GM10266 (cell line): Measurements from ENCODE around the gene HEXIM1.

Experiments used
- DNase-seq: peaks from one replicate; pipeline ENCODE4 v3.0.0; 2012; ENCODE audit errors: extremely low spot score
- TF ChIP-seq, protein P1 (sequence below): IDR thresholded peaks from 2 replicates; pipeline ENCODE4 v1.5.1; 2012; ENCODE audit warnings: mild to moderate bottlenecking, low read depth; ENCODE audit not compliant: control insufficient read depth, insufficient read depth; ENCODE audit errors: missing control alignments

HEXIM1 gene

DNA sequence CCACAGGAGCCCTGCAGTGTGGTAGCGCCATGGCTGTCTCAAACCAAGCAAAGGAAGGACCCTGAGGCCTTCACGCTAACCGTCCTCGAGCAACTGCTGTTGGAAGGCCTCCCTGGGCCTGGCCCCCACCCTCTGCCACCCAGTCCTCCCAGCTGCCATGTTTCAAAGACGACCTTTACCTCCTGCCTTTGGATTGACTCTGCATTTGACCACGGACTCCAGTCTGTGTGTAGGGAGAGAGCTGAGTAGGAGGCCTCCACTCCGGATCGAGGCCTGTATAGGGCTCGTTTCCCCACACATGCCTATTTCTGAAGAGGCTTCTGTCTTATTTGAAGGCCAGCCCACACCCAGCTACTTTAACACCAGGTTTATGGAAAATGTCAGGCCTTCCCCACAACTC, 40.2 kb upstream of the HEXIM1 start:
- TF ChIP-seq, protein P1, sequence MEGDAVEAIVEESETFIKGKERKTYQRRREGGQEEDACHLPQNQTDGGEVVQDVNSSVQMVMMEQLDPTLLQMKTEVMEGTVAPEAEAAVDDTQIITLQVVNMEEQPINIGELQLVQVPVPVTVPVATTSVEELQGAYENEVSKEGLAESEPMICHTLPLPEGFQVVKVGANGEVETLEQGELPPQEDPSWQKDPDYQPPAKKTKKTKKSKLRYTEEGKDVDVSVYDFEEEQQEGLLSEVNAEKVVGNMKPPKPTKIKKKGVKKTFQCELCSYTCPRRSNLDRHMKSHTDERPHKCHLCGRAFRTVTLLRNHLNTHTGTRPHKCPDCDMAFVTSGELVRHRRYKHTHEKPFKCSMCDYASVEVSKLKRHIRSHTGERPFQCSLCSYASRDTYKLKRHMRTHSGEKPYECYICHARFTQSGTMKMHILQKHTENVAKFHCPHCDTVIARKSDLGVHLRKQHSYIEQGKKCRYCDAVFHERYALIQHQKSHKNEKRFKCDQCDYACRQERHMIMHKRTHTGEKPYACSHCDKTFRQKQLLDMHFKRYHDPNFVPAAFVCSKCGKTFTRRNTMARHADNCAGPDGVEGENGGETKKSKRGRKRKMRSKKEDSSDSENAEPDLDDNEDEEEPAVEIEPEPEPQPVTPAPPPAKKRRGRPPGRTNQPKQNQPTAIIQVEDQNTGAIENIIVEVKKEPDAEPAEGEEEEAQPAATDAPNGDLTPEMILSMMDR, result no peak
- DNase-seq, result no peak

DNA sequence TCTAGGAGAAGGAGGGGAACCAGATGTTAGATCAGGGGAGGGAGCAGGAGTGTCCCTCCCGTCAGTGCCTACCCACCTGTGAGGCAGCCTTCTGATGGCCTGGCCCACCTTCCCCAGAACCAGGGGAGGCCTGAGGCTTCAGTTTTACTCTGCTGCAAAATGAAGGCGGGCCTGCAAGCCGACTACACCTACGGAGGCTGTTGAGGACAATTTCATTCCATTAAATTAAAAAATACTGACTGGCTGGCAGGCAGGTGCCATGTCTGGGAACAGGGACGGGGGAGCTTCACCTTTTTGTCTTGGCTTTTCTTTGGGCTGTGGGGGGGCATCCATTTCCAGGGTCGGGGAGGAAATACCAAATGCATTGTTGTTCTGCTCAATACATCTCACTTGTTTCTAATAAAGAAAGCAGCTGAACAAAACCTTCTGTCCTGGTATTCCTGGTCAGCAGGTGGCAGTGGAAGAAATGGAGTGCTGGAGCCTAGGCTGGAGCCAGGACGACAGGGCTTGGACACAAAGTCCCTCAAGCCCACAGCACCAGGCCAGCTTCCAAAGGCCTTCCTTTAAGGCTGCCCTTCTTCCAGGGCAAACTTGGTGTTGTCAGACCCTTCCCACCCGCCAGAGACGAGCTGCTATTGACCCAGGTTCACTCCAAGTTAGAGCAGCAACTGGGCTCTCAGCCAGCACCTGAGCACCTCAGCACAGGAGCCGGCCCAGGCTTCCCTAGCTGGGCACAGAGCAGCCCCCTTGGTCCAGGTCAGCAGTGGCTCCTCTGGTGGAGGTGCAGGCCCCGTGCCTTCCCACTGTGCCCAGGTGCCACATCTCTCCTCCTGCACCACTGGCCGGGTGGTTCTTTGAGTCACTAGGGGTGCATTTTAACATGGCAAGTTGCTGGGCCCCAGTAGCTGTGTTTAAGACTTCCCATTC, 39.4 kb upstream of the HEXIM1 start:
- DNase-seq, result no peak
- TF ChIP-seq, protein P1, result no peak

DNA sequence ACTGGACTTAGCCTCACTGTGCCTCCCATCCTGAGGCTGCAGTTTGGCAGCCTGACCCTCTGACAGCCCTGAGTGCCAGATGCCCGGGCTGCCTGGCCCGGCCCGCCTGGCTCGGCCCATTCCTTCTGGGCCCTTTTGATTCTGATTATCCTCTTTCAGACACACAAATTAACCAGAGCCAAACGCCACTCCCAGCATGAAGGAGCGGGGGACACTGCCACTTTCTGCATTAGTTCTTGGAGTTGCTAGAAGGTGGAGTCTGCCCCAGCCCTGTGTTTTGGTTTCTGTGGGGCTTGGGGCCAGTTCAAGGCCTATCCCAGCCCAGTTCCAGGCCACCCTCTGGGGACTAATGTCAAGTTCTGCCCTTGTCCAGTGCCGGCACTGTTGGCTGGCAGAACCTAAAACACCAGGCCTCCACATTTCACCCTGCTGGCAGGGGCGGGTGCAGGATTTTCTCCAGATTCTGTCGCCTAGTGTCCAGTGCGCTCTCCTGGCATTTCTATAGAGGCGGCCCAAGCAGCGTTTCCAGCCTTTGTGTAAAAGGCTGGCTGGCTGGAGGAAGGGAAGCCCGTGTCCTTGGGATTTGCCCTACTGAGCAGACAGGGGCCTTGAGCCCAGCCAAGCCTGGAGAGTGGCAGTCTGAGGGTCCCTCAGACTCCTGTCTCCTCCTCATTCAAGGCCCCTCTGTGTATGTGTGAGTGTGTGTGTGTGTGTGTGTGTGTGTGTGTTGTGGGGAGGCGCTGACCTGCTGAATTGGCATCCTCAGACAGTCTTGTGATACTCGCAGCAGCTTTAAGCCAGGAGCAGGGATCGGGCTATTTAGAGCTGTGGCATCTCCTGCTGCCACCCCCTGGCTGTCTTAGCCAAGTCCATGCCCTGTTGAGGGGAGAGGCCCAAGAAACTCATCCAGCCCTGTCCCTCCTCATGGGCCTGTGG, 37.3 kb upstream of the HEXIM1 start:
- TF ChIP-seq, protein P1, result no peak
- DNase-seq, result no peak

DNA sequence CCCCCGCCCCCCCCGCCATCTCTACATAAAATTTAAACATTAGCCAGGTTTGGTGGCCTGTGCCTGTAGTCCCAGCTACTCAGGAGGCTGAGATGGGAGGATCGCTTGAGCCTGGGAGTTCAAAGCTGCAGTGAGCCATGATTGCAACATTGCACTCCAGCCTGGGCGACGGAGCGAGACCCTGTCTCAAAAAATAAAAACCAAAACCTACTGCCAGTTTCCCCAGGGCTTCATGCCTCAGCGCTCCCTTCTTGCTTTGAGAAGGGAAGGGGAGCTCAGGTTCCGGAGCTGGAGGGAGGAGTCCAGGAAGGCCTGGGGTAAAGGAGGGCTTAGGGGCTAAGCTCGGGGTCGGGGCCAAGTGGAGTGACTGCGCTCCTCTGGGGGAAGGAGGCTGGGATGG, 36.4 kb upstream of the HEXIM1 start:
- TF ChIP-seq, protein P1, result no peak
- DNase-seq, result no peak

DNA sequence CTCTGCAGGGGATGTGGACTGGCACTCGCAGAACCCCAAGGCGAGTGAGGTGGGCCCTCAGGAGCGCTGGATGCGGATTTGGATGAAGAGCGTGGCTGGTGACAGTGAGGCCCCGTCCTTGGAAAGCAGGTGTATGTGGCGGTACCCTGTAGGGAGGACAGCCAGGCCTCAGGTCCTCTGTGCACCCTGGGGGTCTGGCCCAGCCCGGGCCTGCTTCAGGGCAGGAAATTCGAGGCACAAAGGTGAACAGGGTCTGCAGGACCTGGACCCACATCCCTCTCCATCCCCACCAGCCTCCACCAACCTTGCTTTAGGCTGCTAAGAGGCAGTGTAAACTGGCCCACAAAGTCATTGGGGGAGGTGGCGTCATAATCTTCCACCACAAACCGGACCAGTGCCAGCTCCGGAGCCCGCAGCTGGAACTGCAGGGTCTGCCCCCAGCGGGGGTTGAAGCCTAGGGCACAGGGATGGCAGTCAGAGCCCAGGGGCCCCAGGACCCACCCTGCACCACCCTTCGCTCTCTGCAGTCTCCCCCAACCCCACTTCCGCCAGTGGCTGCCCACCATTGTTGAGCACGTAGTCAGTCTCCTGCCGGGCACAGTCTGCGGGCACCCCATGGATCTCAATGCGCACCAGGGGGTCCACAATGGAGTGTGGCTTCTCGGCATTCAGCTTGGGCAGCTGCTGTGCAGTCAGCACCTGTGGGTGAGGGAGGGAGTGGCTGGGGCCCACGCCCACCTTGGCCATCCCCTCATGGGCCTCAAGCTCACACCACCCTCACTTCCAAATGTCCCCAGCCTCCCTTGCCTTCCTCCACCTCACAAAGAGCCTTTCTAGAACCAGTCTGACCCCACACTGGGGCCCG, 35.5 kb upstream of the HEXIM1 start:
- no peak for DNase-seq
- TF ChIP-seq, protein P1, result no peak

DNA sequence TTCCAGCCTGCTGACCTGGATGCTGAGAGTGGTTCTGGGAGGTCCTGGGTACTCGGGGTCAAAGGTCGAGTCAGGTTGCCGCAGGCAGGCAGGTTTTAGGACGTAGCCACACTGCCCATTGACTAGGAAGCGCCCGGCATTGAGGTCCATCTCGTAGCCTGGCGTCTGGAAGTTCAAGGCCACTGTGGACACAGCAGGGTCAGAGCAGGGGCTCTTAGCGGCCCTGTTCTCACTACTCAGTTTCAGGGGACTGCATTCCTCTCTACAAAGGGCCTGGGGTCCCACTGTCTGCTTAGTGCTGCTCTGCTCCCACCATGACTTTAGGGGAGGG, 34.9 kb upstream of the HEXIM1 start:
- DNase-seq, result no peak
- TF ChIP-seq, protein P1, result no peak
